ENCODE data around the gene PNLIPRP3.

Gene PNLIPRP3

DNA sequence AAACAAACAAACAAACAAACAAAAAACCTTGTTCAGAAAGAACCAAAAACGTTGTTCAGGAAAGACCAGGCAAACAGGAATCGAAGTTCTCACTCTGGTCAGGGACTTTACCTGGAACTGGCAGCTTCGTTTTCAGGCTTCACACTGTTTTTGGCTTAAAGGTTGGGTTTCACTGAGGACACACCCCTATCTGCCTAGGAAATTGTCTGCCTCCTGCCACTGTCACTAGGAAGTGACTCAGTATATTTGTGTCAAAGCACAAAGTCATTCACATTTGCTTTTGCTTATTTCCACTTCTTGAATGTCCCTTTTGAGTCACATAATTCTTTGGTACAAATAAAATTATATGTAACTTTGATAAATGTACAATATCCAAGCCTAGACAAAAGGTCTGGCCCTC, 37.9 kb downstream of the PNLIPRP3 start:
- Histone ChIP-seq H2AFZ (ENCODE audit: low read depth) (no peak overlapping the region), H3K4me1 (ENCODE audit: low read depth, poor library complexity, severe bottlenecking) (no peaks in the 10 kb centered on the region), H3K4me3 (IDR thresholded peaks at IDR 0.05; ENCODE audit: insufficient read depth, low read depth, low read length) (no peak overlapping the region), H4K20me1 (ENCODE audit: insufficient read depth) (no peaks in the 10 kb centered on the region), H3K27ac (no peak overlapping the region), H3K36me3 (ENCODE audit: insufficient read depth) (no peaks in the 10 kb centered on the region), H3K9ac (no peak overlapping the region), H3K27me3 (ENCODE audit: insufficient read depth, low read depth) (no peaks in the 10 kb centered on the region), H3K4me2 (no peak overlapping the region), H3K79me2 (ENCODE audit: insufficient read depth, low read depth) (no peaks in the 10 kb centered on the region)
- TF ChIP-seq CTCF (conservative IDR thresholded peaks at IDR 0.05; ENCODE audit: low read depth, low read length) = no peak

GRCh38 chr10:116466715-116467422, 39.2 kb downstream of the PNLIPRP3 start:
- H3K4me3 ChIP-seq (IDR thresholded peaks at IDR 0.05; ENCODE audit: insufficient read depth, low read depth, low read length) = no peak overlapping the region
- H3K4me2 ChIP-seq = no peak overlapping the region
- no peaks in the 10 kb centered on the region for H3K36me3 ChIP-seq (ENCODE audit: insufficient read depth)
- no peak overlapping the region for H3K9ac ChIP-seq
- no peaks in the 10 kb centered on the region for H4K20me1 ChIP-seq (ENCODE audit: insufficient read depth)
- no peak overlapping the region for H3K27ac ChIP-seq
- H2AFZ ChIP-seq (ENCODE audit: low read depth) = no peak overlapping the region
- no peaks in the 10 kb centered on the region for H3K27me3 ChIP-seq (ENCODE audit: insufficient read depth, low read depth)
- H3K79me2 ChIP-seq (ENCODE audit: insufficient read depth, low read depth) = no peaks in the 10 kb centered on the region
- TF ChIP-seq CTCF (conservative IDR thresholded peaks at IDR 0.05; ENCODE audit: low read depth, low read length) = no peak
- H3K4me1 ChIP-seq (ENCODE audit: low read depth, poor library complexity, severe bottlenecking) = no peaks in the 10 kb centered on the region

GRCh38 chr10:116469437-116469836, 41.8 kb downstream of the PNLIPRP3 start:
- Histone ChIP-seq H3K79me2 (ENCODE audit: insufficient read depth, low read depth) (no peaks in the 10 kb centered on the region), H3K36me3 (ENCODE audit: insufficient read depth) (no peaks in the 10 kb centered on the region), H3K4me2 (no peak overlapping the region), H3K4me1 (ENCODE audit: low read depth, poor library complexity, severe bottlenecking) (no peaks in the 10 kb centered on the region), H3K27ac (no peak overlapping the region), H2AFZ (ENCODE audit: low read depth) (no peak overlapping the region), H3K27me3 (ENCODE audit: insufficient read depth, low read depth) (no peaks in the 10 kb centered on the region), H3K4me3 (IDR thresholded peaks at IDR 0.05; ENCODE audit: insufficient read depth, low read depth, low read length) (no peak overlapping the region), H3K9ac (no peak overlapping the region), H4K20me1 (ENCODE audit: insufficient read depth) (no peaks in the 10 kb centered on the region)
- no peak for TF ChIP-seq CTCF (conservative IDR thresholded peaks at IDR 0.05; ENCODE audit: low read depth, low read length)

GRCh38 chr10:116470071-116470470, 42.4 kb downstream of the PNLIPRP3 start:
- H3K9ac ChIP-seq = no peak overlapping the region
- no peaks in the 10 kb centered on the region for H3K36me3 ChIP-seq (ENCODE audit: insufficient read depth)
- no peaks in the 10 kb centered on the region for H3K27me3 ChIP-seq (ENCODE audit: insufficient read depth, low read depth)
- no peak for TF ChIP-seq CTCF (conservative IDR thresholded peaks at IDR 0.05; ENCODE audit: low read depth, low read length)
- H3K27ac ChIP-seq = no peak overlapping the region
- no peaks in the 10 kb centered on the region for H3K4me1 ChIP-seq (ENCODE audit: low read depth, poor library complexity, severe bottlenecking)
- no peaks in the 10 kb centered on the region for H4K20me1 ChIP-seq (ENCODE audit: insufficient read depth)
- H3K79me2 ChIP-seq (ENCODE audit: insufficient read depth, low read depth) = no peaks in the 10 kb centered on the region
- H3K4me2 ChIP-seq = no peak overlapping the region
- H3K4me3 ChIP-seq (IDR thresholded peaks at IDR 0.05; ENCODE audit: insufficient read depth, low read depth, low read length) = no peak overlapping the region
- no peak overlapping the region for H2AFZ ChIP-seq (ENCODE audit: low read depth)
